Medulla oblongata (tissue), 1 donor: Measurements from ENCODE around the gene ORC5.
A peak's percentile ranks its signal among the peaks of the same experiment; 100 is the strongest.

ENCODE experiments used
- DNase-seq: peaks from one replicate; pipeline ENCODE4 v3.0.0-alpha.2; 2015; ENCODE audit errors: extremely low spot score

The ORC5 gene

GRCh38 chr7:104126411-104126841, 81.4 kb downstream of the ORC5 start:
- peak; percentile 7 for DNase-seq

DNA sequence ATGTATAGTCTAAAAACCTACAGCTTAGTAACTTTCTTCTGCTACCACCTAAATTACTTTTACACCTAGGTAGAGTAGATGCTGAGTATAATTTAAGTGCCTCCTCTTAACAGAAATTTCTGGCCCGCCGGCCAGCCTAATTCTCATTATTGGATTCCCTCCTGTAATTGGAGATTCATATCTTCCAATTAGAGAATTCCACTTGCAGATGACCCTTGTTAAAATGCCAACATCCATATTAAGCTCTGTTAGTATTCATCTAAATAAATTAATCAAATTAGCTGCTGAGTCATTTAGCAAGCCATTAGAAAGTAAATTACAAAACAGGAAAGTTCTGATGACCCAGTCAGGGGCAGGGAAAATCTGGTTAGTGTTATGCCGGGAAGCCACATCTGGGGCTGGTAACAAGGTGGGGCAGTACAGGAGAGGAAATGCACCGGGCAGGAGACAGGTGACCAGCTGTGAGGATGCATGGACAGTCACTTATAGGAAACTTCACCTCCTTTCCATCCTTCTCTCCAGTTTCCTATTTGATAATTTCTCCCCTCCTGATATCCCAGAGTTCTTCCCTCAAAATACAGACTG, 82.8 kb downstream of the ORC5 start:
- no peak for DNase-seq

GRCh38 chr7:104124469-104124868, 83.3 kb downstream of the ORC5 start:
- no peak for DNase-seq

GRCh38 chr7:104123786-104124185, 84.0 kb downstream of the ORC5 start:
- no peak for DNase-seq

DNA sequence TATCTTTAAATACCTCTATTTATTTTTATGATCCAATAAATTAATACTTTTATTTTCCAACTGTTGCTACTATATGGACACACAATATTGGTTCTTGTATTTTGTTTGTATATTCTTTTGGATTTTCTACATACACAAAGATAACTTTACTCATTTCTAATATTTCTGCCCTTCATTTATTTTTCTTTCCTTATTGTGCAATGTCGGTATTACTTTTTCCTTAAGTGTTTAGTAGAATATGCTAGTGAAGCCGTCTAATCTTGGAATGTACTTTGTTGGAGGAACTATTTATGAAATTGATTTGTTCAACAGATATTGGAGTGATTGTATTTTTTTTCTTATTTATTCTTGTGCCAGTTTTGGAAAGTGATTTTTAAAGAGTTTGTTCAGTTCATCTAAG, 94.0 kb downstream of the ORC5 start:
- no peak for DNase-seq

- DNase-seq, result no peak
Observed at GRCh38 chr7:104112623-104113022, 95.2 kb downstream of the ORC5 start.

- DNase-seq, result no peak
Observed at GRCh38 chr7:104111271-104111670, 96.5 kb downstream of the ORC5 start.

DNA sequence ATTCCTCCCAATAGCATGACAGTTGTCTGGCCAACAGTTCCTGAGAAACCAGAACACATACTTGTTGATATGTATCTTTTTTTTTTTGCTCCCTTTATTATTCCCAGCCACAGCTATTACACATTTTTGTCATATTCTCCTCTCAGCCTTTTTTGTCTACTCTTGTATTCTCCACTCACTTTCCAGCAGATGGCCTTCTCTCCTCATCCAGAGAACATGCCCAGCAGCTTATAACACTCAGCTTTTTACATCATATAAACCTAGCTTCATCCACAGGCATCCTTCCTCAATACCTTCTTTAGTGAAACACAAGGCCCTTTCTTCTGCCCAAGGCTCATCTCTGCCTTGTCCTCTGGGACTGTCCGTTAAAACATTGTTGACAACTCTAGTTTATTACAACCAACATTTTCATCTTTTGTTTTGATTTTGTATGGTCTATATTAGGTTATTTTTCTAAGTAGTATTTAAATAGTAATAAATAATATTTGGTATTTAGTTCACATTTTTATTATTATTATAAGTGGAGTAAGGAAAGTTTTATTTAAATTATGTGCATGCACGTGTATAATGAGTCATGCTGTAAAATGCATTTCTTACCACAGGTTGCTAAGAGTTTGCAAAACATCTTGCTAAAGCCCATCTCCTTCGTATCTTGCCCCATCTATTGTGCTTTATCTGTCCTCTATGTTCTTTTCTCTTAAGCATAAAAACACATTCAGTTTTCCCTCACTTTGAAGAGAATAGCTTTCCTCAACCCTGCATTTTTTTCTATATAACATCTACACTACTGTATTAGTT, 101.5 kb downstream of the ORC5 start:
- no peak for DNase-seq

GRCh38 chr7:104098890-104099289, 108.9 kb downstream of the ORC5 start:
- DNase-seq, result no peak

DNA sequence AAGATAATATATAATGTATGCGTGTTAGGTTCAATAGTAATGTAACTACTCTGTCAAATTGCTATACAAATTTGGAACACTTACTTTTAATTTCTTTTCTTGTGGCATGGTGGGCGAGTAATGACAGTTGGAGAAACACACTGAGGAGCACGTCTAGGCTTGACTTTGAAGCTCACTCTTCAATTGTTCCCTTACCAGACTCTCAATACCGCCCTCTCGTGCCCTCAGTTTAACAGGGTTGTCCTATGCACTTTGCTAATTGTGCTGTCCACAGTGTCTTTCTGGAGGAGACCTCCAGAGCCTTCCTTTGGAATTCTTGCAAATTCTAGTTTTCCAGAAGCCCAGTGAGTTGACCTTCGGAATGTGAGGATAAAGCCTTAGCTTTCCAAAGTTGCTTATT, 111.1 kb downstream of the ORC5 start:
- DNase-seq, result no peak

GRCh38 chr7:104093127-104093526, 114.7 kb downstream of the ORC5 start:
- no peak for DNase-seq

DNA sequence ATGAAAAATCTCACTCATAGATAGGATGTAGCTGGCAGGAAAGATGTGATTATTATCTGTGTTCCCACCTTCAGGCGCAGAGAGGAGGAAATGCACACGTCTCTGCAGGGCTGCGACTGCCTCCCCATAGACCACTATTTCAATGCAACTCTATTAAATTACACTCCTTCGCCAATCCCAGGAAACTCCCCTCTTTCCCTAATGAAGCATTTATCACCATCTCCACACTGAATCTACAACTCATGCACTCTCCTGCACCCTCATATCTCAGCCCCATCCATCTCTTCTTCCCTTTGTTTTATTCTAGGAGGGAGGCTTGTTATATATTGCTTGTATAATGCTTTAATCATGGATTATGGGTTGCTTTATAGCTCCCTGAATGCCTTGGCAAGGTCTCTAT, 116.6 kb downstream of the ORC5 start:
- DNase-seq, result no peak

GRCh38 chr7:104089612-104090011, 118.2 kb downstream of the ORC5 start:
- peak; percentile 72 for DNase-seq

DNA sequence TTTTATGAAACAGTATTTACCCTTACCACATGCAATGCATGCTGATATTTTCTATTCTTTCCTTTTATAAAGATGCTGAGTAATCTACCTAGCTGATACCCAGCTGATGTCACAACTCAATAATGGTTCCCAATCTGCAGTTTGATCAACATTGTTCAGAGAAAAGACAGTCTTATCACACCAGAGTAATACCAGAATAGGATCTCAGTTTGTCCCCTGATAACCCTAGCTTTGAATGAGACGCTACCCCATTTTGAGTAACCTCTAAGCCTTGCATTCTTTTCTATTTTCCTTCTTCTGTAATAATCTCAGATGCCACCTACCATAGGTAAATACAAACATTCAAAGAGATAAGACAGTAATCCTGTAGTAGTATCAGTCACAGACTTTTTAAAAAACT, 118.8 kb downstream of the ORC5 start:
- no peak for DNase-seq
